ENCODE data around the gene ANXA5. TPM values are rescaled to one million over a fixed set of nuclear protein-coding genes. Genes with fewer than 3 reads are reported as not detected.
A peak's percentile ranks its signal among the peaks of the same experiment; 100 is the strongest.

The ANXA5 gene
- total and polyA plus RNA-seq, 9 of the 15 experiments (the other 6 are each of a cell fraction or from before 2014, with no cell fraction given): 49.9 to 131 (median 84.5) TPM

DNA sequence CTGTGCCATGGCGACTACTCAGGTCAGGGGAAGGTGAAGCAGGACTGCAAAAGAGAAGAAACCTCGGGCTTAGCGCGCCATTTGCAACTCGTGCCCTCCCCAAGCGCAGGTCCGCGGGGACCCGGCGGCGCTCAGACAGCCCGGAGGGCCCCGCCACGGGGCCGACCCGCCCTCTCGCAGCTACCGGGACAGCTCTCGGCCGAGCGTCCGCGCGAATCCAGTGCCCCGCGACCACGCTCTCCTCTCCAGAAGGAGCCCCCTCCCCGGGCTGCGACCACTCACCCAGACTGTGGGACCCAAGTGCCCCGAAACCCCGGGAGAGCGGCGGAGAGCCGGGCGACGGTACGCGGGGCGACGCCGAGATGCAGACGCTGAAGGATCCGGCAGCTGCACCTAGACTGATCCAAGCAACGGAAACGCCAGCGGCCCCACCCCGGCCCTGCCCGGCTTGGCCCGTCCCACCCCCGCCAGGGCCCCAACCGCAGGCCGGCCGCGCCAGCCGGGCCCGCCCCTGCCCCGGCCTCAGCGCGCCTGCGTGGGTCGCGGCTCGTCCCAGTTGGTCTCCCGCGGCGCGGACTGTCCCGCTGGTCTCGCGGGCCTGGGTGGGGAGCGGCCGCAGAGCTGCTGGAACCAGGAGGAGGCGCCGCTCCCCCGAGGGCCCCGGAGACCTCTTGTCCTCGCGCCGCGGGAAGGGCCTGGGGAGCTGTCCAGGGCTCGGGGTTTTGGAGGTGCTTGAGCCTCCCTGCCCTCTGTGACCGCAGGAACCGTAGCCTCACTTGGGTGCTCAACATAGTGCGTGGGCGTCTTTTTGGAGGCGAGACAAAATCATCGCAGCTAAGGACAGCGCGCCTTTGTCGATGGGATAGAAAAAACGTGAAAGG, at the start of gene ANXA5 (continued):
- TF ChIP-seq ETV1 (tag; conservative IDR thresholded peaks at IDR 0.05; ENCODE audit: low read depth): no peak
- TF ChIP-seq, protein P1, sequence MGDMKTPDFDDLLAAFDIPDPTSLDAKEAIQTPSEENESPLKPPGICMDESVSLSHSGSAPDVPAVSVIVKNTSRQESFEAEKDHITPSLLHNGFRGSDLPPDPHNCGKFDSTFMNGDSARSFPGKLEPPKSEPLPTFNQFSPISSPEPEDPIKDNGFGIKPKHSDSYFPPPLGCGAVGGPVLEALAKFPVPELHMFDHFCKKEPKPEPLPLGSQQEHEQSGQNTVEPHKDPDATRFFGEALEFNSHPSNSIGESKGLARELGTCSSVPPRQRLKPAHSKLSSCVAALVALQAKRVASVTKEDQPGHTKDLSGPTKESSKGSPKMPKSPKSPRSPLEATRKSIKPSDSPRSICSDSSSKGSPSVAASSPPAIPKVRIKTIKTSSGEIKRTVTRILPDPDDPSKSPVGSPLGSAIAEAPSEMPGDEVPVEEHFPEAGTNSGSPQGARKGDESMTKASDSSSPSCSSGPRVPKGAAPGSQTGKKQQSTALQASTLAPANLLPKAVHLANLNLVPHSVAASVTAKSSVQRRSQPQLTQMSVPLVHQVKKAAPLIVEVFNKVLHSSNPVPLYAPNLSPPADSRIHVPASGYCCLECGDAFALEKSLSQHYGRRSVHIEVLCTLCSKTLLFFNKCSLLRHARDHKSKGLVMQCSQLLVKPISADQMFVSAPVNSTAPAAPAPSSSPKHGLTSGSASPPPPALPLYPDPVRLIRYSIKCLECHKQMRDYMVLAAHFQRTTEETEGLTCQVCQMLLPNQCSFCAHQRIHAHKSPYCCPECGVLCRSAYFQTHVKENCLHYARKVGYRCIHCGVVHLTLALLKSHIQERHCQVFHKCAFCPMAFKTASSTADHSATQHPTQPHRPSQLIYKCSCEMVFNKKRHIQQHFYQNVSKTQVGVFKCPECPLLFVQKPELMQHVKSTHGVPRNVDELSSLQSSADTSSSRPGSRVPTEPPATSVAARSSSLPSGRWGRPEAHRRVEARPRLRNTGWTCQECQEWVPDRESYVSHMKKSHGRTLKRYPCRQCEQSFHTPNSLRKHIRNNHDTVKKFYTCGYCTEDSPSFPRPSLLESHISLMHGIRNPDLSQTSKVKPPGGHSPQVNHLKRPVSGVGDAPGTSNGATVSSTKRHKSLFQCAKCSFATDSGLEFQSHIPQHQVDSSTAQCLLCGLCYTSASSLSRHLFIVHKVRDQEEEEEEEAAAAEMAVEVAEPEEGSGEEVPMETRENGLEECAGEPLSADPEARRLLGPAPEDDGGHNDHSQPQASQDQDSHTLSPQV (IDR thresholded peaks at IDR 0.05): 0 out of 2 replicates have a peak, but pooled peaks have one; percentile 38
- no peak for TF ChIP-seq NCOA4 (IDR thresholded peaks at IDR 0.05; ENCODE audit: partially characterized antibody)
- TF ChIP-seq, protein P2, sequence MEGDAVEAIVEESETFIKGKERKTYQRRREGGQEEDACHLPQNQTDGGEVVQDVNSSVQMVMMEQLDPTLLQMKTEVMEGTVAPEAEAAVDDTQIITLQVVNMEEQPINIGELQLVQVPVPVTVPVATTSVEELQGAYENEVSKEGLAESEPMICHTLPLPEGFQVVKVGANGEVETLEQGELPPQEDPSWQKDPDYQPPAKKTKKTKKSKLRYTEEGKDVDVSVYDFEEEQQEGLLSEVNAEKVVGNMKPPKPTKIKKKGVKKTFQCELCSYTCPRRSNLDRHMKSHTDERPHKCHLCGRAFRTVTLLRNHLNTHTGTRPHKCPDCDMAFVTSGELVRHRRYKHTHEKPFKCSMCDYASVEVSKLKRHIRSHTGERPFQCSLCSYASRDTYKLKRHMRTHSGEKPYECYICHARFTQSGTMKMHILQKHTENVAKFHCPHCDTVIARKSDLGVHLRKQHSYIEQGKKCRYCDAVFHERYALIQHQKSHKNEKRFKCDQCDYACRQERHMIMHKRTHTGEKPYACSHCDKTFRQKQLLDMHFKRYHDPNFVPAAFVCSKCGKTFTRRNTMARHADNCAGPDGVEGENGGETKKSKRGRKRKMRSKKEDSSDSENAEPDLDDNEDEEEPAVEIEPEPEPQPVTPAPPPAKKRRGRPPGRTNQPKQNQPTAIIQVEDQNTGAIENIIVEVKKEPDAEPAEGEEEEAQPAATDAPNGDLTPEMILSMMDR (IDR thresholded peaks at IDR 0.05 in 2 of 3, conservative IDR thresholded peaks at IDR 0.05 in 1 of 3; ENCODE audit: insufficient read depth in 2 of 3, low read depth in 1 of 3, low read length in 3 of 3): peak; percentile 57 to 76 (median 70)
- TF ChIP-seq, protein P3, sequence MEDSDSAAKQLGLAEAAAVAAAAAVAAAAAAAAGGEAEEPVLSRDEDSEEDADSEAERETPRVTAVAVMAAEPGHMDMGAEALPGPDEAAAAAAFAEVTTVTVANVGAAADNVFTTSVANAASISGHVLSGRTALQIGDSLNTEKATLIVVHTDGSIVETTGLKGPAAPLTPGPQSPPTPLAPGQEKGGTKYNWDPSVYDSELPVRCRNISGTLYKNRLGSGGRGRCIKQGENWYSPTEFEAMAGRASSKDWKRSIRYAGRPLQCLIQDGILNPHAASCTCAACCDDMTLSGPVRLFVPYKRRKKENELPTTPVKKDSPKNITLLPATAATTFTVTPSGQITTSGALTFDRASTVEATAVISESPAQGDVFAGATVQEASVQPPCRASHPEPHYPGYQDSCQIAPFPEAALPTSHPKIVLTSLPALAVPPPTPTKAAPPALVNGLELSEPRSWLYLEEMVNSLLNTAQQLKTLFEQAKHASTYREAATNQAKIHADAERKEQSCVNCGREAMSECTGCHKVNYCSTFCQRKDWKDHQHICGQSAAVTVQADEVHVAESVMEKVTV (CRISPR knock-in tag; IDR thresholded peaks at IDR 0.05): peak; percentile 71
- 0 out of 2 replicates have a peak, but pooled peaks have one; percentile 33 for TF ChIP-seq OTX1 (CRISPR knock-in tag; IDR thresholded peaks at IDR 0.05)
- no peak for TF ChIP-seq HOXB6 (CRISPR knock-in tag; IDR thresholded peaks at IDR 0.05; ENCODE audit: borderline replicate concordance)
- TF ChIP-seq POLR2B (IDR thresholded peaks at IDR 0.05; ENCODE audit: low read depth, partially characterized antibody): peak; percentile 57
- no peak for TF ChIP-seq ZSCAN29 (IDR thresholded peaks at IDR 0.05)
- 0 out of 2 replicates have a peak, but pooled peaks have one; percentile 20 for TF ChIP-seq MYC (IDR thresholded peaks at IDR 0.05; ENCODE audit: low read depth, low read length)
- TF ChIP-seq MYC (CRISPR knock-in tag; IDR thresholded peaks at IDR 0.05; ENCODE audit: borderline replicate concordance, low read depth): peak; percentile 56; the same call in 1 of the 2 replicates
- TF ChIP-seq, protein P4, sequence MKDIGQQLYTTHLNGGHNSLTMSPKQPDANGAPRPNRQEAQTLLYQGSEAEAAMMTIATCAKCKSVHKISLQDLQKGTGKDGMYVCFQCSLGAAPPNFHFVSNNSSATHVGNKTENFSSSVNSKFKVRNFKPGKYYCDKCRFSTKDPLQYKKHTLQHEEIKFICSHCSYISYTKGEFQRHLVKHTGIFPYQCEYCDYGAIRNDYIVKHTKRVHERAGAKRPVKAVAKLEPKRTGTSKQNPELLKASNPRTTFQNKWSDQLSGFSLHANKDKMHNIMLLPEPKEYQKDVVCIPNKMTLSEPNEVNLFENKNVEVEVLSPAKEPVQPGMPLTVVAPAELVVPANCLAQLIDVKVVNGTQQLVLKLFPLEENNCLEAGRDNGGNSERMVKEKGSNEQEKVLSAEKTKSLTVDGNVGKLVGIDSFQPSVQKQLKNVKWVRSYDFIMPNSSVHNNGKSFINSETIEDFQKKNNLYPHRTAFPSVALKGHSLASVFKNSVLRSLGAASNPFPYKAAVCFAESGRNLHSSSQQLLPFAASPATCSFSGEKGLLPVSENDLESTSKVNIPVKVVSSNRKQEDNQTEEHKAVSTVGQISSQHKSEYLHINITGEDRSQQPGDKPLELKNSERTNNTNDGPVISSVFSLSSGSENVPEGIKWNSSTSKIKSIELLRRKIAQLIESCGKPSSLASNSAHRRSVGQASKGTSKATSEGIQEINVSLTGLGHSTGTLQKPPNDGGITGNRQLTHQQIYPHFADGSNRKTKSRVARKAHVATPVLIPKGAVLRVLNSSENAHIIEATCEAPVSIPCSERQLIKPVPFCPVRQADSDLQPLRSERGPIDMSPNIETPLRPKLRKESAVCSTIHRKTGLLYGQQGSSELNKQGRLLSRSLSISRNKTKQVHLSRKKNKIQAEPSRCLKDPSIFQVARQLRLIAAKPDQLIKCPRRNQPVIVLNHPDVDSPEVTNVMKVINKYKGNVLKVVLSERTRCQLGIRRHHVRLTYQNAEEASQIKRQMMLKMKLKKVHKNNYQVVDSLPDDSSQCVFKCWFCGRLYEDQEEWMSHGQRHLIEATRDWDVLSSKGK (CRISPR knock-in tag; IDR thresholded peaks at IDR 0.05): no peak
- TF ChIP-seq HMGN3 (IDR thresholded peaks at IDR 0.05; ENCODE audit: borderline replicate concordance, extremely low read depth, insufficient read length, low read depth, low read length): peak; percentile 73
- TF ChIP-seq ZEB2 (IDR thresholded peaks at IDR 0.05): no peak
- peak; percentile 94 for TF ChIP-seq RBFOX2 (IDR thresholded peaks at IDR 0.05; ENCODE audit: low read depth, low read length)
